HG03342 (cell line): ENCODE measurements around the gene PRM1.
"Not testable (repeated sequence)": the region's sequence is repeated elsewhere in the genome, so short reads cannot be mapped to it uniquely, and the experiment has no call there.

Source experiments
- ATAC-seq: cut with Tn5 transposase; IDR thresholded peaks from one replicate; pipeline ENCODE4 v1.9.1; 2021; ENCODE audit warnings: mild to moderate bottlenecking, moderate library complexity; ENCODE audit not compliant: unreplicated experiment

Gene PRM1

DNA sequence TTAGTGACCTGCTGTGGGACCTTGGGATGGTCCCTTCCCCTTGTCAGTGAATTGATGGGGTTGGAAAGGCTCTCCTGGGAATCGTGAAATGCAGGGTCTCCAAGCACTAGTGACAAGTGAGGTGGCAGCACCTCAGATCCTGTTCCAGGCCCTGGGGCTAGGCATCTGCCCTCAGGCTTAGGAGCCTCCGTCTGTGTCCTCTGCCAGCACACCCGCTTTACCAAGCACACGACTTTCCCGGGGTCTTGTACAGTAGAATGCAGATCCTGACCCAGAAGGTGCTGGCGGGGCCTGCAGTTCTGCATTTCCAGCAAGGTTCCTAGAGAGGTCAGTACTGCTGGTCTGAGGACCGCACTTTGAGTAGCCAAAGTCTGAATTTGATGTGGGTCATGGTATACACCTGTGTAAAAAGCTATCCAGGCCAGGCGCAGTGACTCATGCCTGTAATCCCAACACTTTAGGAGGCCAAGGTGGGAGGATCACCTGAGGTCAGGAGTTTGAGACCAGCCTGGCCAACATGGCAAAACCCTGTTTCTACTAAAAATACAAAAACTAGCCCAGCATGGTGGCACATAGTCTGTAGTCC is 33.3 kb upstream of the PRM1 start:
- no peak for ATAC-seq

DNA sequence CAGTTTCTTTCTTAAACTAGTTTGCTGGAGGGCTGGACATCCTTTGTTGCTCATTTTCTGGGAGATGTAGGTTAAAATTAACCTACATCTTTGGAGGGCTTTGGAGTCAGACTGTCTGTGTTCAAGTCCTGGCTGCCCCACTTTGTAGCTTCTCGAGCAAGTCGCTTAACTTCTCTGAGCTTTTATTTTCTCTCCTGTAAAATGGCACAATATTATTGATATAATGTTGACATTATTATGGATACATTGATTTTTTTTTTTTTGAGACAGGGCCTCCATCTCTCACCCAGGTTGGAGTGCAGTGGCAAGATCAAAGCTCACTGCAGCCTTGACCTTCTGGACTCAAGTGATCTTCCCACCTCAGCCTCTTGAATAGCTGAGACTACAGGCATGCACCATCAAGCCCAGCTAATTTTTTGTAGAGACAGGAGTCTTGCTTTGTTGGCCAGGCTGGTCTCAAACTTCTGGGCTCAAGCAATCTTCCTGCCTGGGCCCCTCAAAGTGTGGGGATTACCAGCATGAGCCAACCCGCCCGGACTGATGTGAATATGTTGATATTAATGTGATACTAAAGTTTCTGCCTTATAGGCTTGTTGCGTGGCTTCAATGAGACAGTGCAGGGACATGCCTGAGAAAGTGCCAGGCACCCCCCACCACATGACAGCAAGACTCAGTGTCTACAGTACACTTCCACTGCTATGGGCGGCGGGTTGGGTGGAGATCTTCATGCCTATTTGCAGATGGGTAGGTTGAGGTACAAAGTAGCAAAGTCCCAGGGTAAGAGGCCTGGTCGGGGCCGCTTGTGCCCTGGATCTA is 32.6 kb upstream of the PRM1 start:
- ATAC-seq, result no peak

GRCh38 chr16:11312718-11313492 is 31.8 kb upstream of the PRM1 start:
- ATAC-seq, result no peak

DNA sequence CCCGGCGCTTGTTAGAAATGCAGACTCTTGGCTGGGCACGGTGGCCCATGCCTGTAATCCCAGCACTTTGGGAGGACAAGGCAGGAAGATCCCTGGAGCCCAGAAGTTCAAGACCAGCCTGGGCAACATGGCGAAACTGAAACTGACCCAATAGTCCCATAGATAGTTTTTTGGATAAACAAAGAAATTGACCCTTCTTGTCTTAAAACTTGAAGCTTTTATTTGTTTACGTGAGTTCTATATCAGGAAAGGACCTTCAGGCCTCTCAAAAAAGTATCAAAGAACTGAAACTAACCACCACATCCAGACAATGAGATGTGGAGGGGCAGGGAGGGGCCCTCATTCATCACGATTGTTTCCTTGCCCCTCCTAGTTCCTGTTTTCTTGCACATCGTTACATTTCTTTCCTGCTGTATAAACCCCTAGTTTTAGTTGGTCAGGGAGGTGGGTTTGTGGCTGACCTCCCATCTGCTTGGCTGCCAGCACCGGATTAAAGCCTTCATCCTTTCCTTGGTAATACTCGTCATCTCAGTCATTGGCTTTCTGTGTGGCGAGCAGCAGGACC is 29.9 kb upstream of the PRM1 start:
- ATAC-seq, result no peak

- no peak for ATAC-seq
These were observed 29.5 kb upstream of the PRM1 start for GRCh38 chr16:11310634-11310977.

GRCh38 chr16:11309895-11310633 is 28.9 kb upstream of the PRM1 start:
- ATAC-seq, result peak; percentile 41

DNA sequence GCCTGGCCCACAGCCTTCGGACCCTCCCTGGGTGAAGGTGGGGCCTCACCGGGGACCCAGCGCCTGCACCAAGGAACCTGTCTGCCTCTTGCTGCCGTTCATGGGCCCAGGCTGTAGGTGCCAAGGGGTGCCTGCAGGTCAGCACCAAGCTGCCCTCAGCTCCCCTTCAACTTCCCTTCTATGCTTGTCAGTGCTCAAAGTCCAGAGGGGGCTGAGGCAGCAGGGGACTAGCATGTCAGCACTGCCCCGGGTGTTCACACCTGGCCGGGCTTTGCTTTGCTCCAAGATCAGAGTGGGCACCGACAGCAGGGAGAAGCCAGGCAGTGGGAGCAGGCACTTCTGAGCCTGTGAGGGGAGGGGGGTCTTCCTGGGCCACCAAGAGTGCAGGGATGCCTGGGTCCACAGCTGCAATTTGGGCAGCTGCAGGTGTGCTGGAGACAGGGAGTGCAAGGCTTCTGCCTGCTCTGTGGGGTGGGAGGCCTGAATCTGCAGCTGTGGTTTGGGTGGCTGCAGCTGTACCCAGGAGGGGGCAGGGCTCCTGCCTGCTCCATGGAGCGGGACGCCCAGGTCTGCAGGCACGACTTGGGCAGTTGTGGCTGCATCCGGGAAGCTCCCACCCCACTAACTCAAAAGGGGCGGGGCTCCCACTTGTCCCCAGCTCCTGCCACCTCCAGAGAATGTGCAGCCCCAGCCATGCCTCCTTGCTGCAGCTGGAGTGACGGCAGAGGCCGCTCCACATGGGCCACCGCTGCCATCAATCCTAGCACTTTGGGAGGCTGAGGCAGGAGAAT is 27.6 kb upstream of the PRM1 start:
- no peak for ATAC-seq

DNA sequence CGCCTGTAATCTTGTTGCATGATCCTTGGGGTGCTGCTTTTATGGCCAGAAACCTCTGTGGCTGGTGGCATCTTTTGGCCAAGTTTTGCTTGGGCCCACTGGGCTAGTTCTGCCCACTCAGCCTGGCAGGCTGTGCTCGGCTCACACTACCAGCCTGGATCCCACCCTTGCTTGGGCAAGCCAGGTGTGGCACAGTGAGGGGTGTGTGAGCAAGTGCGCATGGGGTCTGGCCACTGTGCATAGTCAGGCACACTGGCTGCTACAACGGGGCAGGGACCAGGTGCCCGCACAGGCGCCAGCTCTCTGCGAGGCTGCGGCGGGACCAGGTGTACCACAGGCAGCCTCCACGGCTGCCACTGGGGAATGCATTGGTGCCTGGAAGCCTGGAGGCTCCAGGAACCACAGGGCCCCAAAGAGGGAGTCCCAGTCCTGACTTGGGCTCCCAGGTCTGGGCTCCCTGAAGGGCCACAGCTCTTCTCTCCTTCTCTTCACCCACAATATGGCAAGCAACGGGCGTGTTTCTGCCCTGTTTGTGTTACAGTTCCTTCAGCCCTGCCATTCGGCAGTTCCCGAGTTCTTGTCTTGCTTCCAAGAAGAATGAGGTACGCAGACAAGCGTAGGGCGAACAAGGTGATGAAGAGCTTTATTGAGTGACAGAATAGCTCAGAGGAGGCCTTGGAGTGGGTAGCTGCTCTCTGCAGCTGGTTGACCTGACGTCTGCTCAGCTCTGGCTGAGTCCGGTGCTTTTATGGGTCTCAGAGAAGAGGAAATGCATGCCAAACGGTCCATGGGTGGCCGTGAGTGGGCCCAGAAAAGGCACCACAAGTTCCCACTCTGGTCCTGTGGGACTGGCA is 26.7 kb upstream of the PRM1 start:
- ATAC-seq, result no peak

DNA sequence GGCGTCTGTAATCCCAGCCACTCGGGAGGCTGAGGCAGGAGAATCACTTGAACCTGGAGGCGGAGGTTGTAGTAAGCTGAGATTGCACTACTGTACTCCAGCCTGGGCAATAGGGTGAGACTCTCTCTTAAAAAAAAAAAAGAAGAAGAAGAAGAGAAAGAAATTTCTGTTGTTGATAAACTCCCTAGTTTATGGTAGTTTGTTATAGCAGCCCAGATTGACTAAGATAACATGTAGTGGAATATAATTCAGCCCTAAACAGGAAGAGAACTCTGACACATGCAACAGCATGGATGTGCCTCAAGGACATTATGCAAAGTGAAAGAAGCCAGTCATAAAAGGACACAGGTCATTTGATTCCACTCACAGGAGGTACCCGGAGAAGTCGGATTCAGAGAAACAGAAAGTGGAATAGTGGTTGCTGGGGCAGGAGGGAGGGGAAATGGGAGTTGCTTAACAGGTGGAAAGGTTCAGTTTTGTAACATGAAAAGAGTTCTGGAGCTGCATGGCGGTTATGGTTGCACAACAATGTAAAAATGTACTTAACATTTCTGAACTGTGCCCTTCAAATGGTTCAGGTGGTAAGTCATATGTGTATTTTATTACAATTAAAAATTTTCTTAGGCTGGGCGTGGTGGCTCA is 26.0 kb upstream of the PRM1 start:
- ATAC-seq, result no peak

DNA sequence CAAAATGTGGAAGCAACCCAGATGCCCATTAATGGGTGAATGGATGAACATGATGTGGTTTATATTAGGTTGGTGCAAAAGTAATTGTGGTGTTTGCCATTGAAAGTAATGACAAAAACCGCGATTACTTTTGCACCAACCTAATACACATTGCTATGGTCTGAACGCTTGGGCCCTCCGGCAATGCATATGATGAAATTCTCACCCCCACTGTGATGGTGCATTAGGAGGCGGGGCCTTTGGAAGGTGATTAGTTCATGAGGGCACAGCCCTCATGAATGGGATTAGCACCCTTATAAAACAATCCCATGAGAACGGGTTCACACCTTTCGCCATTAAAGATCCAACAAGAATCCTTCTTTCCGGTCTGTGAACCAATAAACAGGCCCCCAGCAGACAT is 25.3 kb upstream of the PRM1 start:
- no peak for ATAC-seq

- ATAC-seq, result no peak
These were observed 22.4 kb upstream of the PRM1 start for GRCh38 chr16:11303405-11304138.

GRCh38 chr16:11302977-11303376 is 21.8 kb upstream of the PRM1 start:
- ATAC-seq, result no peak

GRCh38 chr16:11301645-11302501 is 20.7 kb upstream of the PRM1 start:
- no peak for ATAC-seq

DNA sequence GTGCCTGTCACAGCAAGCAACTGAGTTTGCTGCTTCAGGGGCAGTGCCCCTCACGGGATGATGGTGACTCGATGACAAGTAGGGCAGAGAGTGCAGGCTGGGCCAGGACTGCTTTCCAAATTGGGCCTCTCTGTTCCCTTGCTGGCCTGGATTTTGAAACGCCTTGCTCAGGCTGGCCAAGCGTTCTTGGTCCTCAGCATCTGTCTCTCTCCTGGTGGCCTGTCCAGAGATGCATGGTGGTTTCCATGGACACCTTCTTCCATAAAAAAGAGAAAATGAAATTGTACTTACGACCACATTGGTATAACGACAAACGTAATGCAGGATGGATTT is 19.4 kb upstream of the PRM1 start:
- ATAC-seq, result no peak

- ATAC-seq, result no peak
These were observed 18.9 kb upstream of the PRM1 start for GRCh38 chr16:11299865-11300559.

- not testable (repeated sequence) for ATAC-seq
These were observed 17.9 kb upstream of the PRM1 start for GRCh38 chr16:11298950-11299547.
